AG08395 (cell line): ENCODE data around the gene ANKRD18B.
A peak's percentile ranks its signal among the peaks of the same experiment; 100 is the strongest.
"Not testable (repeated sequence)": the region's sequence is repeated elsewhere in the genome, so short reads cannot be mapped to it uniquely, and the experiment has no call there.

ENCODE experiments used
- DNase-seq: peaks from one replicate; pipeline ENCODE4 v3.0.0; 2012; ENCODE audit warnings: mixed read lengths, low spot score

The ANKRD18B gene

DNA sequence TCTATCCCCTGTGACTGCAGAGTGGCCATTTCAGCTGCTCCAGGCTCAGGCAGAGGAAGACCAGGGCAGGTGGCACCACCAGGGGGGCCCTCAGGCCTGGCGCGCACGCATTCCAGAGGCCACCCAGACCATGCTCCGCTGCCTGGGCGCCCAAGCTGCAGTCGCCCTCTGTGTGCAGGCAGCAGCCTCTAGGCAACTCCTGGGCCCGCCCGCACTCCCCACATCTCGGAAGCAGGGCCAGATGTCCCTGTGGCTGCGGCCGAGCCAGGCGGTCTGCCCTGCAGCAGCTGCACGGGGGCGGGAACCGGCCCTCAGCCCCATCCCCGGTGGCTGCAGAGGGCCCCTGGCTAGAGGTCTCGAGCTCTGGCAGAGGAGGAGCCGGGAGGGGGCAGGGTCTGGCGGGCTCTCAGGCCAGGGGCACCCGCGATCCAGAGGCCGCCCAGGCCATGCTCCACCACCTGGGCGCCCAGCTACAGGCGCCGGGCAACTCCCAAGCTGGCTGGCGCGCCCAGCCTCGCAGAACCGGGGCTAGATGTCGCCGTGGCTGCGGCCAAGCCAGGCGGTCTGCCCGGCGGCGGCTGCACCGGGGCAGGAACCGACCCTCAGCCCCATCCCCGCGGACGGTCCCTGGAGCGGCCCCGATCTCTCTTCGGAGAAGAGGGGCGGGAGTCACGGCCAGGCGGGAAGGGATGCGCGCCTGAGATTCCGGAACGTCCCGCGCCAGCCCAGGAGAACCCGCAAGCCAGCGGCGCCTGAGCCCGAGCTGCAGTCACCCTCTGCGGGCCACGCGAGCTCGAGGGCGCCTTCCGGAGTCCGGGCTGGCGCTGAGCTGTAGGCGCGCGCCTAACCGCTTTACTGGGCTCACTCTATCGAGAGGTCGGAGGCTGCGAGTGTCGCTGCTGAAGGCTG lies at the start of gene ANKRD18B:
Gene ANKRD18B (plus strand): TSS at position 855 of the 909 bp plus-strand sequence. CDS start 239 bp downstream, outside the sequence.
- DNase-seq: peak; percentile 43

DNA sequence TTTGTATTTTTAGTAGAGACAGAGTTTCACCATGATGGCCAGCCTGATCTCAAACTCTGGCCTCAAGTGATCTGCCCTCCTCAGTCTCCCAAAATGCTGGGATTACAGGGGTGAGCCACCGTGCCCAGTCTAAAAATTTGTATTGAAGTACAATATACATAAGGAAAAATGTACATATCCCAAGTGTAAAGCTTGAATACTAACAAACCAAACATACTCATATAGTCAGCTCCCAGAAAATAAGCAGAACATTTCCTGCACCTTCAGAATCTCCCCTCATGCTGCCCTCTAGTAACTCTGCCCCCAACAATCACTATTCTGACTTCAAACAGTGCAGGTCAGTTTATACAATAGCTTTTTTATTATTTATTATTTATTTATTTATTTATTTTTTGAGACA lies 48.7 kb upstream of the ANKRD18B start:
- DNase-seq: no peak

DNA sequence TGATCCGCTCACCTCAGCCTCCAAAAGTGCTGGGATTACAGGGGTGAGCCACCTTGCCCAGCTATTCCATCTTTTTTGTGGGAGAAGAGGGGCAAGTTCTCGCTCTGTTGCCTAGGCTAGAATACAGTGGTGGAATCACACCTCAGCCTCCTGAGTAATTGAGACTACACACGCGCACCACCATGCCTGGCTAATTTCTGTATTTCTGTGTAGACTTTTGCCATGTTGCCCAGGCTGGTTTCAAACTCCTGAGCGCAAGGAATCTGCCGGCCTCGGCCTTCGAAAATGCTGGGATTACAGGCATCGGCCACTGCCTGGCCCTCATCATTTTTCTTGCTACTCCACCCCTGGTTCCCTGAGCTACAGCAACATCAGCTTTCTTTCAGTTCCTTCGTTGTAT lies 47.5 kb upstream of the ANKRD18B start:
- DNase-seq: no peak

DNA sequence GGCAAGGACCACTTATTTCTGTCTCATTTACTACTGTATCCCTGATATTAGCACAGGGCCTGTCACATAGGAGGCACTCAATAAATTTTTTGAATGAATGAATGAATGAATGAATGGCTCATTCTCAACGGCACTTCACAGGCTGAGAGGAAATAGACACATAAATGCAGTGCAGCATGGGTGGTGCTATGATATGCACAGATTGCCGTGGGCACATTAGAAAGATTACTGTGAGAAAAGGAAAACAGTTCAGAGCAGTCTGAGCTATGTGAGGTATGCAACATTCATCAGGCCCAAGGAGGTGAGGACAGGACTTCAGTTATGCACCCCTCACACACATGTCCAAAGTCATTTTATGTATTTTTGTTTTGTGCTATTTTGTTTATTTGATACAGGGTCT lies 43.9 kb upstream of the ANKRD18B start:
- no peak for DNase-seq

DNA sequence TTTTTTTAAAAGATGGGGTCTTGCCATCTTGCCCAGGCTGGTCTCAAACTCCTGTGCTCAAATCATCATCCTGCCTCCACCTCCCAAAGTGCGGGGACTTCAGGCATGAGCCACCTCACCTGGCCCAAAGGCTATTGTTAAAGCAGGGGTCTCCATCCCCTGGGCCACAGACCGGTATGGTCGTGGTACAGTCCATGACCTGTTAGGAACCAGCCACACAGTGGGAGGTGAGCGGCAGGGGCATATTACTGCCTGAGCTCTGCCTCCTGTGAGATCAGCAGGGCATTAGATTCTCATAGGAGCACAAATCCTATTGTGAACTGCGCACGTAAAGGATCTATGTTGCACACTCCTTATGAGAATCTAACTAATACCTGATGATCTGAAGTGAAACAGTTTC lies 43.1 kb upstream of the ANKRD18B start:
- DNase-seq: no peak

DNA sequence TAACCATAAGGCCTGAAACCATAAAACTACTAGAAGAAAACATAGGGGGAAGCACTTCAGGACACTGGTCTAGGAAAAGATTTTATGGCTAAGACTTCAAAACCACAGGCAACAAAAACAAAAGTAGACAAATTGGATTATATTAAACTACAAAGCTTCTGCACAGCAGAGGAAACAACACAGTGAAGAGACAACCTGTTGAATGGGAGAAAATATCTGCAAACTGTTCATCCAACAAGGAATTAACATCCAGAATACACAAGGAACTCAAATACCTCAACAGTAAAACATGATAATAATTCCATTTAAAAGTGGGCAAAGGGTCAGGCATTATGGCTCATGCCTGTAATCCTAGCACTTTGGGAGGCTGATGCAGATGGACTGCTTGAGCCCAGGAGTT lies 38.7 kb upstream of the ANKRD18B start:
- DNase-seq: not testable (repeated sequence)

DNA sequence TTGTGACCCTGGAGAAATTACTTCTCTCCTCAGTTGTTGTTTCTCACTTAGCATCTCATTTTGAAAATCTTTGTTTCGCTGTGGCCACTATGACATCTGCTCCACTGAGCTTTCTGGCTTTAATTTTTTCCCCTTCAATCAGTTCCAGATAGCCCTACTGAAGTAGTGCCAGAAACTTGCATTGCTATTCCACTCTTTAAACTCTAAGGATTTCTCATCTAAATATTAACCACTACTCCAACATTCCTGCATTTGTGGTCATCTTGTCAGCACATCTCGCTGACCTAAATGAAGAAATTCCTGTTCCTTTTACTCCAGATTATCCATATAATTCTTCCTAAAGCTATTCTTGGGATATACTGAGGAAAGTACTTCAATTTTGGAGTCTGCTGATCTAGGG lies 35.0 kb upstream of the ANKRD18B start:
- DNase-seq: peak; percentile 53

DNA sequence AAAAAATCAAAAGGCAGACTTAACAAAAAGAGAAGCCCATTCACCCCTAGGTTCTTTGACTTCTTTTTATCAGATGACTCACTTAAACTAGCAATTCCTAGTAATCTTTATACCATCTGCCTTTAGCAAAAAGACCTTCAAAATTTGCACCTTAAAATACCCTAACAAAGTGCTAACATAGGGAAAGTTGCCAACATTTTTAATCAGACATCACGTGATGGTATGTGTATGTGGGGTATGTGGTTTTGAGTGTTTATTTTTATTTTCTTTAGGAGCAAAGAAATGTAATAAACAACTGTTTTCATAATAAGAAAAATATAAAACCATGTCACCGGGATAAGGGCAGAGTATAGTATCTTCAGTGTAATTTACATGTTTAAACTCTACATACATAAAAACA lies 30.2 kb upstream of the ANKRD18B start:
- not testable (repeated sequence) for DNase-seq

DNA sequence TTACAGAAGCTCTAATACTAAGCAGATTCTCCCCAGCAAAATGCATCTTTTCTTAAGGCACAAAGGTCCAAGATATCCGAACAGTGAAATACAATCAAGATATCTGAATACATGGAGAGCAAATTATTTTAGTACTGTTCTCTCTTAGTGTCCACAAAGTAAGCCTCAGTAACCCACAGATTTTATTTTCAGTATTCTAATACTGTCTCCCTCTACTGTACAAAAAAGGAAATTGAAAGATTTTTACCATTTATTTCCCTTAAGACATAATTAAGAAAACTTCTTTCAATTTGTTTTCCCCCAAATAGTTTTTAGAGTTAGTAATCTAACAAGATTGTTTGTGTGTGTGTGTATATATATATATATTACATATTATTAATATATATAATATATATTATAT lies 25.7 kb upstream of the ANKRD18B start:
- DNase-seq: no peak

DNA sequence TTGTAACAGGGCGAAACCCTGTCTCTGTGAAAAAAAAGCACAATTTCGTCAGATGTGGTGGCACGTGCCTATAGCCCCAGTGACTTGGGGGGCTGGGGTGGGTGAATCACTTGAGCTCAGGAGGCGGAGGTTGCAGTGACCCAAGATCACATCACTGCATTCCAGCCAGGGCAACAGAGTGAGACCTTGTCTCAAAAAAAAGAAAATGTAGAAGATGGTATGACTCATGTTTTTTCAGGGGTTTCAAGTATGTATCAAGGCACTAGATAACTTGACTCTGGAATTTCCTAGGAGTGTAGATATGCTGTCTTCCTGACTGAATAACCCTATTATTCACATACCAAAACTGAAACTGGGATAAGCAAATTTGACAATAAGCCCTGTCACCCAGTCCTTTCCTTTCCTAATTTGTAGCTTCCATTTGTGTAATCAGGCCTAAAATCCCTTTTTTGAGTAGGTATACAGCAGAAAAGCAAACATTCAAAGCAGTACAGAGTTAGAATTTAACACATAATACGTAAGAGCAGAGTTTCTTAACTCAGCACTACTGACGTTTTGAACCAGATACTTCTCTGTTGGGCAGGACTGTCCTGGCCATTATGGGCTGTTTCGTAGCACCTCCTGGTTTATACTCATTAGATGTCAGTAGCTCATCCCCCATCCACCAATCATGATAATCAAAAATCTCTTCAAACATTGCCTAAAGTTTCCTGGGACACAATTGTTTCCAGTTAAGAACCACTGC lies 17.3 kb upstream of the ANKRD18B start:
- peak; percentile 27 for DNase-seq

DNA sequence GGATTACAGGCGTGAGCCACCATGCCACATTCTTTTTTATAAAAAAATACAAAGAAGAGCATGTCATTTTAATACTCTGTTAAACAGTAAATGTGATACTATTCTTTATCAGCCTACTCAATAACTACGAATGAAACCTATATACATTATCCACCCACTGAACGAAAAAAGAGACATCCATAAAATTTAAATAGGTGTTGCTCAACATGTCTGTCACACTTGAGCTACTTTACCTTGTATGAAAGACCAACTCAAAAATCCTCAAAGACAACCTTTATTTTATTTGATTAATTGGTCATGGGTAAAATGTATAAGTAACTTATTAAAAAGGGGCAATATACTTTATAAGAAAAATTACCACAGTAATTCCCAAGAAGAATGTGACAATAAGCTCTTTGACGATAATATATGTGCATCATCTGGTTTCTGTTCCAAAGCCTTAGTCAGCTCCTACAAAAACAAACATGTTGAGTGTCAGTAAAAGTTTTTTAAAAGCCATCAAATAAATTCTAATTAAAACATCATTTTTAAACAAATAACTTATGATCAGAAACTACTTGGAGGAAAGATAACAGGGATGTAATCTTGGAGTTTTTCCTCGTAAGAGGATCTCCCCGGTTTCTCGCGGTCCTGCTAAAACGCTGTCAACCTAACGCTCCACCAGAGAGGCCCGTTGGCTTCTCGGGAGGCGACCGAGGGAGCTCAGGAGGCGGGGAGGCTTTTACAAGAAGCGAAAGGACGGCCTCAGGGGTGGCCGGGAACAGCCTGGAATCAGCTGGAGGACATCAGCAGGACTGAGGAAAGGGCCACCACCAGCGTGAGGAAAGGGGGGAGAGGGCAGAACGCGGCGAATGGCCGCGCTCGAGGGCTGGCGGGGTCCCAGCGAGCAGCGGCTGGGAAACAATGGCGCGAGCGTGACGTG lies 13.5 kb upstream of the ANKRD18B start:
- DNase-seq: peak; percentile 32

DNA sequence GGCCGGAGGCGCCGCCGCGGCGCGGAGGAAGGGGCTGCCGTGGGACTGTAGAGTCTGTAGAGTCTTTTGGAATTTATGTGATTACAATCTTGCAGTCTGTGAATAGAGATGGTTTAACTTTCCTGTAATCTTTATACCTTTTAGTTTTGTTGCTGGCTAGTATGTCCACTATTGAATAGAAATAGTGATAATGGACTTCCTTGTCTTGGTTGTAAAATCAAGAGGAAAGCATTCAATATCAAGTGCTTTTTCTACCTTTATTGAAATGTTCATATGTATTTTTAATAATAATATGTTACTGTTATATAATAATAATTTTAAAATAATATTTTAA lies 12.9 kb upstream of the ANKRD18B start:
- DNase-seq: not testable (repeated sequence)

DNA sequence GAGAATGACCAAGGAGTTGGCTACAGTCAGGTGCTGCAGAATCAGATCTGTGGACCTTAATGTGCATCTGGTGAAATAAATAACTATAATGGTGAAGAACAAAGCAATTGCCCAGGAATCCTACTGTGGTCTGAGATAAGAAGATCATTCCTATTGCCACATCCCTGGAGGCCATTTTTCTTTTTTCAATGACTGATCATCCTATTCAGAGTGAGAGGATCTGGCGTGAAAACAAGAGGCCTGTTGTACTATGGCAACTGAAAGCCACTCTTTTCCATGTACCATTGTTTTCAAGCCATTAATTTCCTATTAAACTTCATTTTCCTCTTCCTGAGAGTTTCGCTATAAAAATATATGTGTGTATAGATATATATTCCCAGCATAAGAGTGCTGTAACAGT lies 11.5 kb upstream of the ANKRD18B start:
- DNase-seq: not testable (repeated sequence)

DNA sequence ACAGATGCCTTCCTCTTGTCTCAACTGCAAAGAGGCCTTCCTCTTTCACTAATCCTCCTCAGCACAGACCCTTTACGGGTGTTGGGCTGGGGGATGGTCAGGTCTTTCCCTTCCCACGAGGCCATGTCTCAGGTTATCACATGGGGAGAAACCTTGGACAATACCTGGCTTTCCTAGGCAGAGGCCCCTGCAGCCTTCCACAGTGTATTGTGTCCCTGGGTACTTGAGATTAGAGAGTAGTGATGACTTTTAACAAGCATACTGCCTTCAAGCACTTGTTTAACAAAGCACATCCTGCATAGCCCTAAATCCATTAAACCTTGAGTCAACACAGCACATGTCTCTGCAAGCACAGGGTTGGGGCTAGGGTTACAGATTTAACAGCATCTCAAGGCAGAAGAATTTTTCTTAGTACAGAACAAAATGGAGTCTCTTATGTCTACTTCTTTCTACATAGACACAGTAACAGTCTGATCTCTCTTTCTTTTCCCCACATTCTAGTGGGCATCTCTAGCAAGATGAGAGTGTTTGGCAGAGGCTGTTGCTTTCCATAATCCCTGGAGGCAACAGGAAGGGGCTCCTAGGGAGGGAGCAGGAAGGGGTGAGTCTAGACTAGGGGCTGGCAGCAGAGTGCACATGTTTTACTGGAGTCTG lies 8.6 kb upstream of the ANKRD18B start:
- DNase-seq: not testable (repeated sequence)

DNA sequence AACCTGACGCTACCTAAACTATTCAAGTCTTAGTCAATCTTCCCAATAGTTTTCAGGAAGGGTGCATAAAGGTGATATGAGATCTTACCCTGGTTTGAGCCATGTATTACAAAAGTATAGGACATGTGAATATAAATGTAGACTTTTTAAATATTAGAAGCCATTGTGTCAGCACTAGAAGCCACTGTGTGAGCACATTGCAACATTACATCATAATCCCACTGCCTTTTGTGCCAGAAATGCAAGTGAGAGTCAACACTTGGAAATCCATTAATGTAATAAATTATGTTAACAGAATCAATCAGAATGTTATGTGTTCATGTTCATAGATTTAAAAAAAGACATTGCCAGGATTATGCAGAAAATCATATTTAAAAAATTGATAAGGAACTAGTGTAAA lies 7.7 kb upstream of the ANKRD18B start:
- not testable (repeated sequence) for DNase-seq

DNA sequence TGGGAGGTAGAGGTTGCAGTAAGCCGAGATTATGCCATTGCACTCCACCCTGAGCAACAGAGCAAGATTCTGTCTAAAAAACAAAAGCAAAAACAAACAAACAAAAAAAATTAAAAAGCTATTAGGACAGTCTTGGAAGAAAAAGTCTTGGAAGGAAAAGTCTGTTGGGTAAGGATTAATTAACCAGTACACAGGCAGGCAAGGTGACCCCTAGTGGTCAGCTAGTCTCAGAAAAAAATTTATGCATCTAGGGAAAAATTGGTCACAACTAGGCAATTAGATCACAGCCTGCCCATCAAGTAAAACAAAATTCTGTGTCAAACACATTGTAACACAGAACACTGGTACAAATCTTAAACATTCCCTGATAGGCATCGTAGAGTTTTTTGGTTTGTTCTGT lies 6.7 kb upstream of the ANKRD18B start:
- DNase-seq: peak; percentile 43

DNA sequence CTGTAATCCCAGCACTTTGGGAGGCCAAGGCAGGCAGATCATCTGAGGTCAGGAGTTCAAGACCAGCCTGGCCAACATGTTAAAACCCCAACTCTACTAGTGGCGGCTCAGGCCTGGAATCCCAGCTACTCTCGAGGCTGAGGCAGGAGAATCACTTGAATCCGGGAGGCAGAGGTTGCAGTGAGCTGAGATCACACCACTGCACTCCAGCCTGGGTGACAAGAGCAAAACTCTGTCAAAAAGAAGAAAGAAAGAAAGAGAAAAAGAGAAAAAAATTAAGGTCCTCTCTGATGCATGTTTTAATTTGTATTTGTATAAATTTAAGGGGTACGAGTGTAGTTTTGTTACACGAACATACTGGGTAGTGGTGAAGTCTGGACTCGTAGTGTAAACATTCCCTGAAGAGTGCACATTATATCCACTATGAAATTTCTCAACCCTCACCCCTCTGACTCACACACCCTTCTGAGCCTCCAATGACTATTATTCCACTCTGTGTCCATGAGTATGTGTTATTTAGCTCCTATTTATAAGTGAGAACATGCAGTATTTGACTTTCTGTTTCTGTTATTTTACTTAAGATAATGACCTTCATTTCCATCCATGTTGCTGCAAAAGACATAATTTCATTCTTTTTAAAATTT lies 6.0 kb upstream of the ANKRD18B start:
- DNase-seq: peak; percentile 36

DNA sequence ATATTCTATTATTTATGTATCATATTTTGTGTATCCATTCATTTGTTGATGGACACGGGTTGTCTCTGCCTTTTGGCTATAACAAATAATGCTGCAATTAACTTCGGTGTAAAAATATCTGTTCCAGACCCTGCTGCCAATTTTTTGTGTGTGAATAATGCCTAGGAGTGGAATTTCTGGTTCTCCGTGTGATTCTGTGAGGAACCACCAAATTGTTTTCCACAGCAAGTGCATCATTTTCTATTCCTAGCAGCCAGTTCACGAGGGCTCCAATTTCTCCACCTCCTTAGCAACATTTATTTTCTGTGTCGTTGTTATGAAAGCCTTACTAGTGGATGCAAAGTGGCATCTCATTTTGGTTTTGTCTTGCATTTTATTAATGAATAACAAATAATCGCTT lies 2.2 kb upstream of the ANKRD18B start:
- not testable (repeated sequence) for DNase-seq

DNA sequence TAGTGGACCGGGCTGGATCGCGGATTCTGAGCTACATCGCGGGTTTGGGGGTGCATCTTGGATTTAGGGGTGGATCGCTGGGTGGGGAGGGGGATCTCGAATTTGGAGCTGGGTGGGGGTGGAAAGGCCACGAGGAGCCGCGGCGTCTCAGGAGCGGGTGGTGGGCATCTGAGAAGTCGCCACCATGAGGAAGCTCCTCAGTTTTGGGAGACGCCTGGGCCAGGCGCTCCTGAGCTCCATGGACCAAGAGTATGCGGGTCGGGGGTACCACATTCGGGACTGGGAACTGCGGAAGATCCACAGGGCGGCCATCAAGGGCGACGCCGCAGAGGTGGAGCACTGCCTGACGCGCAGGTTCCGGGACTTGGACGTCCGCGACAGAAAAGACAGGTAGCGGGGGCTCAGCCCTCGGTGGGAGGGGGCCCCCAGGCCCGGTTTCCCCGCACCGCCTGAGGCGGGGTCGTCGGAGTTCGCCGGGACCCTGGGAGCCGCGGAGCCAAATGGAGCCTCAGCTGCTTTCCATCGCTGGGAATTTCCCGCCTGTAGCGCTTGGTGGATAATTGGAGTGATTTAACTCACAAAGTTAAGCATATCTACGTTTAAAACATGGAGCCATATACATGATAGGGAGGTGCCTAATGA lies 376 bp downstream of the ANKRD18B start:
- no peak for DNase-seq

DNA sequence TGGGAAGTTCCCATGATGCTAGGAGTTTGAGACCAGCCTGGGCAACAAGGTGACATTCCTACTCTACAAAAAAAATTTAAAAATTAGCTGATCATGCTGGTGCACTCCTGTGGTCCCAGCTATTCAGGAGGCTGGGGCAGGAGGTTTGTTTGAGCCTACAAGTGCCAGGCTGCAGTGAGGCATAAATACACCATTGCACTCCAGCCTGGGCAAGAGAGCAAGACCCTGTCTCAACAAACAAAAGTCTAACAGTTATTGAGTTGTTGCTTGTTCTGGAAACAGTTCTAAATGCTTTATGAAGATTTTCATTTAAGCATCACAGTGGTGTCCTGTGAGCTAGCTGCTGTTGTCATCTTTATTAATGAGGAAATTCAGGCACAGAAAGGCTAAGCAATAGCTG lies 4.0 kb downstream of the ANKRD18B start:
- DNase-seq: not testable (repeated sequence)

DNA sequence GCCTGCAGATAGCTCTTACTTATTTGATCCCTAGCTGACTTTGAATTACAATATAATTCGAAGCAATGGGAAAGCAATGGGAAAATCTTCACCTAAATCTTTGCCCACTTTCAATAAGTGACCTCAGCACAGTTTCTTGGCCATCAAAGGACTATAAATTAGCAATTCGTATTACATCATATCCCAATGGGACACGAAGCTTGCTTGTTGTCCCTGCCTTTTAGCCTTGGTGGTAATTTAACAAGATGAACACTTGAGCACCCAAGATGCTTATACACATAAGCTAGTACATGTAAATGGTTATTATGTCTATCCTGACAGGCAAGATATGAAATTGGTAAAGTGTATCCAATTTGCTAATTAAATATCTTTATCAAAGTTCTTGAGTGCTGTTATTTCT lies 9.9 kb downstream of the ANKRD18B start:
- DNase-seq: not testable (repeated sequence)
